GM12878 (cell line): ENCODE measurements around the gene CD1B. TPM values are rescaled to one million over a fixed set of nuclear protein-coding genes. Genes with fewer than 3 reads are reported as not detected.
"Not testable (repeated sequence)": the region's sequence is repeated elsewhere in the genome, so short reads cannot be mapped to it uniquely, and the experiment has no call there.

Experiments
- ATAC-seq: fragments of 200-7000 bp; cut with Tn5 transposase; 3 replicates; pipeline ENCODE4 v1.9.1; 2020; ENCODE audit warnings: mild to moderate bottlenecking, moderate library complexity
- BruUV-seq: library from RNA; stranded (reverse); fragments of 400-500 nt; replicated peaks from 2 replicates; lab custom pipeline; 2021; lab: Mats Ljungman, UMichigan
- CTCF ChIA-PET: fragments of 300-600 bp; sonication (Branson Sonifier 250); formaldehyde crosslinking; extraction: SDS; loops from one replicate; lab custom pipeline; 2021; ENCODE audit warnings: inconsistent platforms; lab: Yijun Ruan, JAX
- POLR2A ChIA-PET: fragments of 350-600 bp; formaldehyde crosslinking; extraction: SDS; loops from one replicate; lab custom pipeline; 2021; ENCODE audit warnings: inconsistent platforms; lab: Charles Lee
- RAD21 ChIA-PET: fragments of 300-600 bp; sonication (Branson Sonifier 250); formaldehyde crosslinking; loops from one replicate; lab custom pipeline; 2023; ENCODE audit warnings: antibody characterized with exemption; ENCODE audit not compliant: unreplicated experiment; lab: Charles Lee
- SMC1A ChIA-PET: fragments of 300-600 bp; sonication (Branson Sonifier 250); formaldehyde crosslinking; loops from one replicate; lab custom pipeline; 2023; ENCODE audit not compliant: unreplicated experiment, uncharacterized antibody; lab: Charles Lee
- DNase-seq: peaks from one replicate; pipeline ENCODE4 v3.0.0-alpha.2; 2011; ENCODE audit warnings: low read depth, low spot score
- FAIRE-seq: peaks from 3 replicates; lab custom pipeline; 2011; peaks lifted over from hg19 to GRCh38; lab: Jason Lieb, UNC
- H2AFZ ChIP-seq: 2 replicates; pipeline ENCODE4 v1.6.0; 2011; ENCODE audit warnings: low read depth, low read length, control low read depth; ENCODE audit not compliant: control insufficient read depth
- H3K27ac ChIP-seq: 2 replicates; pipeline ENCODE4 v1.5.1; 2011; ENCODE audit warnings: control low read depth; ENCODE audit not compliant: control insufficient read depth, insufficient read depth
- H3K27me3 ChIP-seq, 2 experiments: replicated peaks in 1 of 2; 2 replicates each; pipeline versions ENCODE4 v1.6.0 to v1.6.1; 2011; ENCODE audit warnings: low read length in 1 of 2; ENCODE audit not compliant: control insufficient read depth in 2 of 2, insufficient read depth in 2 of 2
- H3K36me3 ChIP-seq, 2 experiments: 2 replicates each; pipeline ENCODE4 v1.5.1; 2011; ENCODE audit warnings: low read length in 1 of 2; ENCODE audit not compliant: control insufficient read depth in 2 of 2, insufficient read depth in 2 of 2
- H3K4me1 ChIP-seq: 2 replicates; pipeline ENCODE4 v1.6.1; 2011; ENCODE audit warnings: mild to moderate bottlenecking, low read length, moderate library complexity, mixed read lengths; ENCODE audit not compliant: control insufficient read depth, insufficient read depth
- H3K4me2 ChIP-seq: 2 replicates; pipeline ENCODE4 v1.6.0; 2011; ENCODE audit warnings: control low read depth; ENCODE audit not compliant: control insufficient read depth, insufficient read depth
- H3K4me3 ChIP-seq: fragments of 200-600 bp; sonication (generic); 2 replicates; pipeline ENCODE4 v1.5.1; 2016
- H3K79me2 ChIP-seq: 2 replicates; pipeline ENCODE4 v1.6.0; 2011; ENCODE audit warnings: low read length; ENCODE audit not compliant: control insufficient read depth, insufficient read depth
- H3K9ac ChIP-seq: 2 replicates; pipeline ENCODE4 v1.8.0; 2011; ENCODE audit warnings: low read length, control low read depth, mixed read lengths; ENCODE audit not compliant: control insufficient read depth, insufficient read depth
- H3K9me3 ChIP-seq: replicated peaks from 3 replicates; pipeline ENCODE4 v1.5.1; 2011; ENCODE audit warnings: mild to moderate bottlenecking, low read length; ENCODE audit not compliant: control insufficient read depth, insufficient read depth
- H4K20me1 ChIP-seq: 2 replicates; pipeline ENCODE4 v1.6.0; 2011; ENCODE audit not compliant: control insufficient read depth, insufficient read depth
- CEBPB ChIP-seq, 2 experiments: fragments of 150-350 bp in 1 of 2; IDR thresholded peaks; 2 replicates each; pipeline ENCODE4 v1.6.1; 2012 to 2014; ENCODE audit warnings: low read depth in 2 of 2, low read length in 2 of 2, borderline replicate concordance in 1 of 2, inconsistent platforms in 1 of 2
- CREB1 ChIP-seq: IDR thresholded peaks from 2 replicates; pipeline ENCODE4 v1.6.1; 2012; ENCODE audit warnings: low read depth, mild to moderate bottlenecking, inconsistent platforms
- DPF2 ChIP-seq: fragments of 450-650 bp; IDR thresholded peaks from 2 replicates; pipeline ENCODE4 v1.6.1; 2017; ENCODE audit warnings: mild to moderate bottlenecking
- JUNB ChIP-seq: IDR thresholded peaks from 2 replicates; pipeline ENCODE4 v1.6.1; 2016; ENCODE audit warnings: antibody characterized with exemption, mild to moderate bottlenecking
- KLF5 ChIP-seq: fragments of 450-650 bp; IDR thresholded peaks from 2 replicates; pipeline ENCODE4 v1.6.1; 2014; ENCODE audit warnings: mild to moderate bottlenecking; ENCODE audit not compliant: partially characterized antibody
- MEF2B ChIP-seq: fragments of 450-650 bp; IDR thresholded peaks from 2 replicates; pipeline ENCODE4 v1.6.1; 2018; ENCODE audit warnings: mild to moderate bottlenecking, moderate library complexity; ENCODE audit not compliant: partially characterized antibody, poor library complexity, severe bottlenecking
- MTA2 ChIP-seq: fragments of 450-650 bp; IDR thresholded peaks from 2 replicates; pipeline ENCODE4 v1.6.1; 2016; ENCODE audit warnings: low read depth, mild to moderate bottlenecking, moderate library complexity
- RUNX3 ChIP-seq: IDR thresholded peaks from 2 replicates; pipeline ENCODE4 v1.6.1; 2012; ENCODE audit warnings: low read length, inconsistent platforms
- TCF7 ChIP-seq: IDR thresholded peaks from 2 replicates; pipeline ENCODE4 v1.6.1; 2014; ENCODE audit warnings: antibody characterized with exemption, borderline replicate concordance
- ZNF207 ChIP-seq: fragments of 450-650 bp; IDR thresholded peaks from 2 replicates; pipeline ENCODE4 v1.6.1; 2014; ENCODE audit warnings: antibody characterized with exemption, mild to moderate bottlenecking, borderline replicate concordance
- ZNF274 ChIP-seq: IDR thresholded peaks from one replicate; pipeline ENCODE4 v1.8.0; 2011; ENCODE audit not compliant: insufficient read length, insufficient read depth
- ZSCAN29 ChIP-seq: fragments of 450-650 bp; IDR thresholded peaks from 2 replicates; pipeline ENCODE4 v1.6.1; 2017; ENCODE audit warnings: mild to moderate bottlenecking, moderate library complexity
- WGBS: methylation state at CpG from one replicate; pipeline ENCODE4 v1.1.6; 2016; ENCODE audit warnings: low lambda C conversion rate; ENCODE audit not compliant: insufficient replicate concordance, insufficient coverage; ENCODE audit errors: missing lambda C conversion rate; 5-methylcytosine and 5-hydroxymethylcytosine counted together
- in situ Hi-C: fragments of 300-500 bp; cut with MboI; formaldehyde crosslinking; loops from 9 replicates; pipeline ENCODE4 v1.14.3; 2018; ENCODE audit warnings: mixed read lengths
- intact Hi-C: fragments of 100-400 bp; cut with micrococcal nuclease; formaldehyde crosslinking; loops from one replicate; pipeline ENCODE4 v1.14.2; 2022; ENCODE audit not compliant: unreplicated experiment
- polyA plus RNA-seq, 11 experiments: library from polyadenylated mRNA; depleted of rRNA in 4 of 11; unstranded in 6 of 11; stranded (reverse) in 5 of 11; fragments of >200 nt; fragmentation: Nextera tagmentation in 4 of 11; fragmentation: Illumina TruSeq in 1 of 11; extraction: Ambion mirVana in 4 of 11; extraction: Trizol in 1 of 11; gene quantifications; 1 replicate in 1 of 11; 2 replicates in 10 of 11; pipeline versions ENCODE4 v1.2.1 to v1.2.3, GENCODE V29; 2011 to 2016; ENCODE audit warnings: inconsistent platforms in 2 of 11, missing spikeins in 2 of 11, low read depth in 1 of 11
- total RNA-seq, 4 experiments: library from RNA; depleted of rRNA in 3 of 4; stranded (reverse); fragments of >200 nt in 3 of 4; fragmentation: Illumina TruSeq in 1 of 4; extraction: Trizol in 1 of 4; gene quantifications; 2 replicates each; pipeline versions ENCODE4 v1.2.1 to v1.2.3, GENCODE V29; 2013 to 2021
- TF ChIP-seq, protein P1 (sequence below): fragments of 450-650 bp; conservative IDR thresholded peaks from 2 replicates; pipeline ENCODE4 v1.6.1; 2017; ENCODE audit warnings: mild to moderate bottlenecking, moderate library complexity

CD1B gene
- total and polyA plus RNA-seq, 10 of the 15 experiments (the other 5 are each of a cell fraction or from before 2014, with no cell fraction given): not detected

DNA sequence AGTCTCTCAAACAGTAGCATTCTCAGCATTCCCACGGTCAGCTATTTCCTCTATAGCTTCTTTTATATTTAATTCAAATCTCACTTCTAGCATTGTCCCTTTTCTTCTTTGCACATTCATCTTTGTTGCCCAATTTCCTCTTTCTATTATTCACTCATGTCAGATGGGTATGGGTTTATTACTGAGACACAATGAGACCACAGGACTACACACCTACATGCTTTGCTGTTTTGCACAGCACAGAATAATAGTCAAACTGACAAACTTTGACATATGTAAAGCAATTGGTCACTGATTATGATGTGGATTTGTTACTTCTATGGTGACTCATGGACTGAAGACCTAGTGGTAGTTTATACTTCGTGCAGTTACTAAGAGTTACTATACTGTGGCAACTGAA is 47.4 kb downstream of the CD1B start (continued):
- TF ChIP-seq KLF5: no peak
- peak; percentile 32; the same call in 1 of the 2 replicates for TF ChIP-seq CREB1
- TF ChIP-seq MTA2: peak; percentile 87
- no peak for TF ChIP-seq ZSCAN29
- TF ChIP-seq DPF2: peak; percentile 69; the same call in 1 of the 2 replicates
- TF ChIP-seq CEBPB (IDR thresholded peaks at IDR 0.05; ENCODE audit: borderline replicate concordance in 1 of 2, low read depth in 2 of 2, low read length in 2 of 2): no peak
- TF ChIP-seq ZNF274: no peak
- TF ChIP-seq MEF2B: peak; percentile 47
- no peak for TF ChIP-seq ZNF207
- no peak for TF ChIP-seq TCF7
- TF ChIP-seq, protein P1, sequence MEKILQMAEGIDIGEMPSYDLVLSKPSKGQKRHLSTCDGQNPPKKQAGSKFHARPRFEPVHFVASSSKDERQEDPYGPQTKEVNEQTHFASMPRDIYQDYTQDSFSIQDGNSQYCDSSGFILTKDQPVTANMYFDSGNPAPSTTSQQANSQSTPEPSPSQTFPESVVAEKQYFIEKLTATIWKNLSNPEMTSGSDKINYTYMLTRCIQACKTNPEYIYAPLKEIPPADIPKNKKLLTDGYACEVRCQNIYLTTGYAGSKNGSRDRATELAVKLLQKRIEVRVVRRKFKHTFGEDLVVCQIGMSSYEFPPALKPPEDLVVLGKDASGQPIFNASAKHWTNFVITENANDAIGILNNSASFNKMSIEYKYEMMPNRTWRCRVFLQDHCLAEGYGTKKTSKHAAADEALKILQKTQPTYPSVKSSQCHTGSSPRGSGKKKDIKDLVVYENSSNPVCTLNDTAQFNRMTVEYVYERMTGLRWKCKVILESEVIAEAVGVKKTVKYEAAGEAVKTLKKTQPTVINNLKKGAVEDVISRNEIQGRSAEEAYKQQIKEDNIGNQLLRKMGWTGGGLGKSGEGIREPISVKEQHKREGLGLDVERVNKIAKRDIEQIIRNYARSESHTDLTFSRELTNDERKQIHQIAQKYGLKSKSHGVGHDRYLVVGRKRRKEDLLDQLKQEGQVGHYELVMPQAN: no peak
- peak; percentile 79 for TF ChIP-seq RUNX3
- TF ChIP-seq JUNB: peak; percentile 18; the same call in 1 of the 2 replicates
- TF ChIP-seq, all 136 proteins: peak for 27

DNA sequence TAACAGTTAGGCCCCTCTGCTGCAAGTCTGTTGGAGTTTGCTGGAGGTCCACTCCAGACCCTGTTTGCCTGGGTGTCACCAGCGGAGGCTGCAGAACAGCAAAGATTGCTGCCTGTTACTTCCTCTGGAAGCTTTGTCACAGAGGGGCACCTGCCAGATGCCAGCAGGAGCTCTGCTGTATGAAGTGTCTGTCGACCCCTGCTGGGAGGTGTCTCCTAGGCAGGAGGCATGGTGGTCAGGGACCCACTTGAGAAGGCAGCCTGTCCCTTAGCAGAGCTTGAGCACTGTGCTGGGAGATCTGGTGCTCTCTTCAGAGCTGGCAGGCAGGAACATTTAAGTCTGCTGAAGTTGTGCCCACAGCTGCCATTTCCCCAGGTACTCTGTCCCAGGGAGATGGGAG is 48.9 kb downstream of the CD1B start:
- H4K20me1 ChIP-seq, H3K27me3 ChIP-seq, DNase-seq, H3K36me3 ChIP-seq, RAD21 ChIA-PET, H3K9ac ChIP-seq, FAIRE-seq, POLR2A ChIA-PET, H2AFZ ChIP-seq, BruUV-seq, H3K27ac ChIP-seq, intact Hi-C loops, H3K79me2 ChIP-seq, H3K9me3 ChIP-seq, H3K4me2 ChIP-seq, H3K4me3 ChIP-seq, ATAC-seq: not testable (repeated sequence)
- H3K4me1 ChIP-seq: peaks cover 36% of the 10 kb centered on the region
- ChIA-PET SMC1A (interaction anchor here (0.7 to 1.3 kb wide), 2 partner anchors 9 to 14 kb away, joined by 3 to 6 read pairs; no protein-coding TSS in a partner anchor), CTCF (interaction anchor here (3.6 to 4.2 kb wide), 2 partner anchors 48 to 78 kb away, joined by 16 to 17 read pairs; no protein-coding TSS in a partner anchor)
- 46% methylated on average over 2 of the region's 2 CpGs for WGBS
- in situ Hi-C loops: loop anchor here (10.0 kb wide), 2 partner anchors 722 to 782 kb away; partner anchors contain the start of gene IFI16

Other genes starting within 250 kb of the CD1B start
Only the 7 nearest of the 11 such genes appear.
- gene CD1A, start 77.1 kb downstream of the CD1B start, total RNA-seq (2014; rRNA removed): 0.49 and 0.56 TPM in 2 replicates
- 0.58 and 0.69 TPM in 2 replicates for gene CD1A, start 77.1 kb downstream of the CD1B start, total RNA-seq (2014; rRNA removed; fragmentation: Illumina TruSeq; extraction: Trizol)
- 0.48 and 0.85 TPM in 2 replicates for gene CD1A, start 77.1 kb downstream of the CD1B start, total RNA-seq (2021)
- 0.26 and 0.39 TPM in 2 replicates for gene CD1A, start 77.1 kb downstream of the CD1B start, polyA plus RNA-seq (2011; rRNA removed)
- gene CD1A, start 77.1 kb downstream of the CD1B start, polyA plus RNA-seq (2014; fragmentation: Illumina TruSeq; extraction: Trizol): 1.0 and 1.1 TPM in 2 replicates
- under 1 TPM; 0.53 to 0.80 TPM for gene CD1A, start 77.1 kb downstream of the CD1B start, polyA plus RNA-seq (2014; fragmentation: Nextera tagmentation; extraction: Ambion mirVana)
- gene CD1A, start 77.1 kb downstream of the CD1B start, polyA plus RNA-seq (2014; rRNA removed): 0.40 and 0.63 TPM in 2 replicates
- gene CD1A, start 77.1 kb downstream of the CD1B start, polyA plus RNA-seq (2016; fragmentation: Nextera tagmentation; extraction: Ambion mirVana): under 1 TPM in 1 of 2 experiments, not detected in 1; 0.13 TPM
- 7.2 and 7.8 TPM in 2 replicates for gene CD1C, start 41.6 kb downstream of the CD1B start, total RNA-seq (2014; rRNA removed)
- gene CD1C, start 41.6 kb downstream of the CD1B start, total RNA-seq (2014; rRNA removed; fragmentation: Illumina TruSeq; extraction: Trizol): 8.5 and 10.0 TPM in 2 replicates
- gene CD1C, start 41.6 kb downstream of the CD1B start, total RNA-seq (2021): 6.0 and 8.4 TPM in 2 replicates
- 1.1 and 1.6 TPM in 2 replicates for gene CD1C, start 41.6 kb downstream of the CD1B start, polyA plus RNA-seq (2011; rRNA removed)
- gene CD1C, start 41.6 kb downstream of the CD1B start, polyA plus RNA-seq (2014; fragmentation: Illumina TruSeq; extraction: Trizol): 12.8 TPM in 2 replicates
- 10 to 100 TPM; 16.5 to 19.0 TPM for gene CD1C, start 41.6 kb downstream of the CD1B start, polyA plus RNA-seq (2014; fragmentation: Nextera tagmentation; extraction: Ambion mirVana)
- gene CD1C, start 41.6 kb downstream of the CD1B start, polyA plus RNA-seq (2014; rRNA removed): 10.2 and 10.5 TPM in 2 replicates
- 1 to 10 TPM in 1 of 2 experiments, under 1 TPM in 1; 0.82 to 1.1 TPM for gene CD1C, start 41.6 kb downstream of the CD1B start, polyA plus RNA-seq (2016; fragmentation: Nextera tagmentation; extraction: Ambion mirVana)
- gene CD1E, start 22.4 kb upstream of the CD1B start, total RNA-seq (2014; rRNA removed): not detected in 2 replicates
- not detected in 2 replicates for gene CD1E, start 22.4 kb upstream of the CD1B start, total RNA-seq (2014; rRNA removed; fragmentation: Illumina TruSeq; extraction: Trizol)
- not detected in 2 replicates for gene CD1E, start 22.4 kb upstream of the CD1B start, total RNA-seq (2021)
- 0.05 TPM in 1 of 2 replicates, not detected in the other for gene CD1E, start 22.4 kb upstream of the CD1B start, polyA plus RNA-seq (2011; rRNA removed)
- gene CD1E, start 22.4 kb upstream of the CD1B start, polyA plus RNA-seq (2014; fragmentation: Illumina TruSeq; extraction: Trizol): 0.07 TPM in 1 of 2 replicates, not detected in the other
- under 1 TPM in 1 of 2 experiments, not detected in 1; 0.05 TPM for gene CD1E, start 22.4 kb upstream of the CD1B start, polyA plus RNA-seq (2014; fragmentation: Nextera tagmentation; extraction: Ambion mirVana)
- not detected in 2 replicates for gene CD1E, start 22.4 kb upstream of the CD1B start, polyA plus RNA-seq (2014; rRNA removed)
- gene CD1E, start 22.4 kb upstream of the CD1B start, polyA plus RNA-seq (2016; fragmentation: Nextera tagmentation; extraction: Ambion mirVana): not detected
- gene OR10T2, start 67.9 kb upstream of the CD1B start, total RNA-seq (2014; rRNA removed): not detected in 2 replicates
- gene OR10T2, start 67.9 kb upstream of the CD1B start, total RNA-seq (2014; rRNA removed; fragmentation: Illumina TruSeq; extraction: Trizol): not detected in 2 replicates
- gene OR10T2, start 67.9 kb upstream of the CD1B start, total RNA-seq (2021): not detected in 2 replicates
- not detected in 2 replicates for gene OR10T2, start 67.9 kb upstream of the CD1B start, polyA plus RNA-seq (2011; rRNA removed)
- gene OR10T2, start 67.9 kb upstream of the CD1B start, polyA plus RNA-seq (2014; fragmentation: Illumina TruSeq; extraction: Trizol): not detected in 2 replicates
- gene OR10T2, start 67.9 kb upstream of the CD1B start, polyA plus RNA-seq (2014; fragmentation: Nextera tagmentation; extraction: Ambion mirVana): not detected
- not detected in 2 replicates for gene OR10T2, start 67.9 kb upstream of the CD1B start, polyA plus RNA-seq (2014; rRNA removed)
- gene OR10T2, start 67.9 kb upstream of the CD1B start, polyA plus RNA-seq (2016; fragmentation: Nextera tagmentation; extraction: Ambion mirVana): not detected
- not detected in 2 replicates for gene OR10K2, start 94.7 kb upstream of the CD1B start, total RNA-seq (2014; rRNA removed)
- gene OR10K2, start 94.7 kb upstream of the CD1B start, total RNA-seq (2014; rRNA removed; fragmentation: Illumina TruSeq; extraction: Trizol): not detected in 2 replicates
- gene OR10K2, start 94.7 kb upstream of the CD1B start, total RNA-seq (2021): not detected in 2 replicates
- gene OR10K2, start 94.7 kb upstream of the CD1B start, polyA plus RNA-seq (2011; rRNA removed): not detected in 2 replicates
- not detected in 2 replicates for gene OR10K2, start 94.7 kb upstream of the CD1B start, polyA plus RNA-seq (2014; fragmentation: Illumina TruSeq; extraction: Trizol)
- gene OR10K2, start 94.7 kb upstream of the CD1B start, polyA plus RNA-seq (2014; fragmentation: Nextera tagmentation; extraction: Ambion mirVana): not detected
- not detected in 2 replicates for gene OR10K2, start 94.7 kb upstream of the CD1B start, polyA plus RNA-seq (2014; rRNA removed)
- not detected for gene OR10K2, start 94.7 kb upstream of the CD1B start, polyA plus RNA-seq (2016; fragmentation: Nextera tagmentation; extraction: Ambion mirVana)
- not detected in 2 replicates for gene OR10K1, start 130.3 kb upstream of the CD1B start, total RNA-seq (2014; rRNA removed)
- not detected in 2 replicates for gene OR10K1, start 130.3 kb upstream of the CD1B start, total RNA-seq (2014; rRNA removed; fragmentation: Illumina TruSeq; extraction: Trizol)
- gene OR10K1, start 130.3 kb upstream of the CD1B start, total RNA-seq (2021): not detected in 2 replicates
- not detected in 2 replicates for gene OR10K1, start 130.3 kb upstream of the CD1B start, polyA plus RNA-seq (2011; rRNA removed)
- not detected in 2 replicates for gene OR10K1, start 130.3 kb upstream of the CD1B start, polyA plus RNA-seq (2014; fragmentation: Illumina TruSeq; extraction: Trizol)
- not detected for gene OR10K1, start 130.3 kb upstream of the CD1B start, polyA plus RNA-seq (2014; fragmentation: Nextera tagmentation; extraction: Ambion mirVana)
- not detected in 2 replicates for gene OR10K1, start 130.3 kb upstream of the CD1B start, polyA plus RNA-seq (2014; rRNA removed)
- gene OR10K1, start 130.3 kb upstream of the CD1B start, polyA plus RNA-seq (2016; fragmentation: Nextera tagmentation; extraction: Ambion mirVana): not detected
- gene OR10R2, start 140.7 kb upstream of the CD1B start, total RNA-seq (2014; rRNA removed): not detected in 2 replicates
- gene OR10R2, start 140.7 kb upstream of the CD1B start, total RNA-seq (2014; rRNA removed; fragmentation: Illumina TruSeq; extraction: Trizol): not detected in 2 replicates
- not detected in 2 replicates for gene OR10R2, start 140.7 kb upstream of the CD1B start, total RNA-seq (2021)
- not detected in 2 replicates for gene OR10R2, start 140.7 kb upstream of the CD1B start, polyA plus RNA-seq (2011; rRNA removed)
- not detected in 2 replicates for gene OR10R2, start 140.7 kb upstream of the CD1B start, polyA plus RNA-seq (2014; fragmentation: Illumina TruSeq; extraction: Trizol)
- gene OR10R2, start 140.7 kb upstream of the CD1B start, polyA plus RNA-seq (2014; fragmentation: Nextera tagmentation; extraction: Ambion mirVana): not detected
- not detected in 2 replicates for gene OR10R2, start 140.7 kb upstream of the CD1B start, polyA plus RNA-seq (2014; rRNA removed)
- not detected for gene OR10R2, start 140.7 kb upstream of the CD1B start, polyA plus RNA-seq (2016; fragmentation: Nextera tagmentation; extraction: Ambion mirVana)